ENCODE measurements around the gene KMO. TPM values are rescaled to one million over a fixed set of nuclear protein-coding genes. Genes with fewer than 3 reads are reported as not detected.

KMO gene
- total RNA-seq, 2 donors from 2014 or later: not detected

GRCh38 chr1:241614144-241614543 lies 82.0 kb downstream of the KMO start:
- H3K27me3 ChIP-seq (ENCODE audit: control insufficient read depth, insufficient read depth, low read length, poor library complexity, severe bottlenecking): no peaks in the 10 kb centered on the region
- Mint-ChIP-seq H3K4me3 (no peak overlapping the region), H3K27ac (no peak overlapping the region), H3K9me3 (no peaks in the 10 kb centered on the region), H3K4me1 (peaks cover 7% of the 10 kb centered on the region), H3K36me3 (ENCODE audit: low read depth) (no peaks in the 10 kb centered on the region), H3K27me3 (ENCODE audit: insufficient read depth) (no peaks in the 10 kb centered on the region)
- no peak for TF ChIP-seq CTCF (conservative IDR thresholded peaks at IDR 0.05)
- no peak overlapping the region for H3K27ac ChIP-seq (ENCODE audit: low read depth, low read length)
- no peaks in the 10 kb centered on the region for H3K9me3 ChIP-seq (ENCODE audit: control insufficient read depth, low read length)
- DNase-seq: no peak
- 92 to 95% methylated on average over 3 of the region's 4 CpGs for WGBS, 2 experiments (ENCODE audit: insufficient coverage in 1 of 2, insufficient read length in 1 of 2)
- H3K4me1 ChIP-seq (ENCODE audit: control insufficient read depth, insufficient read depth, low read length): peaks cover 10% of the 10 kb centered on the region
- no peak overlapping the region for H3K4me3 ChIP-seq (ENCODE audit: low read length)
- no peak overlapping the region for H3K9ac ChIP-seq (ENCODE audit: extremely low read depth, low read length, poor library complexity, severe bottlenecking)
- H3K36me3 ChIP-seq (ENCODE audit: control insufficient read depth, insufficient read depth, low read length): no peaks in the 10 kb centered on the region

GRCh38 chr1:241614572-241614971 lies 82.4 kb downstream of the KMO start:
- no peak overlapping the region for H3K4me3 Mint-ChIP-seq
- H3K36me3 ChIP-seq (ENCODE audit: control insufficient read depth, insufficient read depth, low read length): no peaks in the 10 kb centered on the region
- no peak for TF ChIP-seq CTCF (conservative IDR thresholded peaks at IDR 0.05)
- H3K27ac Mint-ChIP-seq: no peak overlapping the region
- H3K9ac ChIP-seq (ENCODE audit: extremely low read depth, low read length, poor library complexity, severe bottlenecking): no peak overlapping the region
- H3K9me3 ChIP-seq (ENCODE audit: control insufficient read depth, low read length): no peaks in the 10 kb centered on the region
- WGBS, 2 experiments (ENCODE audit: insufficient coverage in 1 of 2, insufficient read length in 1 of 2): 79 to 84% methylated on average over 3 to 4 of the region's 4 CpGs
- H3K9me3 Mint-ChIP-seq: no peaks in the 10 kb centered on the region
- H3K27me3 Mint-ChIP-seq (ENCODE audit: insufficient read depth): no peaks in the 10 kb centered on the region
- no peaks in the 10 kb centered on the region for H3K27me3 ChIP-seq (ENCODE audit: control insufficient read depth, insufficient read depth, low read length, poor library complexity, severe bottlenecking)
- peaks cover 5% of the 10 kb centered on the region for H3K4me1 Mint-ChIP-seq
- no peaks in the 10 kb centered on the region for H3K36me3 Mint-ChIP-seq (ENCODE audit: low read depth)
- no peak for DNase-seq
- no peak overlapping the region for H3K4me3 ChIP-seq (ENCODE audit: low read length)
- H3K4me1 ChIP-seq (ENCODE audit: control insufficient read depth, insufficient read depth, low read length): peaks cover 10% of the 10 kb centered on the region
- no peak overlapping the region for H3K27ac ChIP-seq (ENCODE audit: low read depth, low read length)

- no peak overlapping the region for H3K4me3 ChIP-seq (ENCODE audit: low read length)
- no peak for TF ChIP-seq CTCF (conservative IDR thresholded peaks at IDR 0.05)
- peaks cover 4% of the 10 kb centered on the region for H3K4me1 ChIP-seq (ENCODE audit: control insufficient read depth, insufficient read depth, low read length)
- WGBS, 2 experiments (ENCODE audit: insufficient coverage in 1 of 2, insufficient read length in 1 of 2): 86 to 87% methylated on average over 7 to 8 of the region's 8 CpGs
- H3K9me3 ChIP-seq (ENCODE audit: control insufficient read depth, low read length): no peaks in the 10 kb centered on the region
- no peak overlapping the region for H3K27ac ChIP-seq (ENCODE audit: low read depth, low read length)
- no peaks in the 10 kb centered on the region for H3K36me3 Mint-ChIP-seq (ENCODE audit: low read depth)
- H3K27me3 Mint-ChIP-seq (ENCODE audit: insufficient read depth): no peaks in the 10 kb centered on the region
- no peak overlapping the region for H3K27ac Mint-ChIP-seq
- H3K36me3 ChIP-seq (ENCODE audit: control insufficient read depth, insufficient read depth, low read length): no peaks in the 10 kb centered on the region
- H3K9ac ChIP-seq (ENCODE audit: extremely low read depth, low read length, poor library complexity, severe bottlenecking): no peak overlapping the region
- no peaks in the 10 kb centered on the region for H3K9me3 Mint-ChIP-seq
- H3K4me3 Mint-ChIP-seq: no peak overlapping the region
- DNase-seq: no peak
- H3K27me3 ChIP-seq (ENCODE audit: control insufficient read depth, insufficient read depth, low read length, poor library complexity, severe bottlenecking): no peaks in the 10 kb centered on the region
- H3K4me1 Mint-ChIP-seq: peaks cover 3% of the 10 kb centered on the region
These were observed 83.1 kb downstream of the KMO start for GRCh38 chr1:241615043-241615974.

All from endodermal cell (in vitro differentiated cells).